Nephron (organoid): ENCODE data around the gene PPP1R2C.

Source experiments
- H3K27ac Mint-ChIP-seq, 3 experiments: 2 replicates each; pipeline ENCODE4 v1.8.0; 2020; ENCODE audit warnings: mixed read lengths in 3 of 3, mild to moderate bottlenecking in 2 of 3, moderate library complexity in 1 of 3
- H3K27me3 Mint-ChIP-seq: 2 replicates; pipeline ENCODE4 v1.8.0; 2021; ENCODE audit warnings: low read depth, mild to moderate bottlenecking, moderate library complexity, mixed read lengths
- H3K36me3 Mint-ChIP-seq: 2 replicates; pipeline ENCODE4 v1.8.0; 2020; ENCODE audit warnings: low read depth, mixed read lengths
- H3K4me1 Mint-ChIP-seq: 2 replicates; pipeline ENCODE4 v1.8.0; 2020; ENCODE audit warnings: mixed read lengths
- H3K4me3 Mint-ChIP-seq, 3 experiments: 2 replicates each; pipeline ENCODE4 v1.8.0; 2020; ENCODE audit warnings: mild to moderate bottlenecking in 3 of 3, mixed read lengths in 3 of 3, moderate library complexity in 2 of 3
- H3K9me3 Mint-ChIP-seq: 2 replicates; pipeline ENCODE4 v1.8.0; 2020; ENCODE audit warnings: mixed read lengths
- CTCF ChIP-seq, 3 experiments: fragments of 200-600 bp; sonication (generic); IDR thresholded peaks; one replicate each; pipeline ENCODE4 v1.5.0; 2021; ENCODE audit warnings: antibody characterized with exemption in 3 of 3; ENCODE audit not compliant: unreplicated experiment in 3 of 3

Gene PPP1R2C

GRCh38 chrX:42732506-42732905 is 45.5 kb downstream of the PPP1R2C start:
- Mint-ChIP-seq H3K4me3 (no peak overlapping the region), H3K27me3 (no peaks in the 10 kb centered on the region), H3K4me1 (no peaks in the 10 kb centered on the region), H3K36me3 (no peaks in the 10 kb centered on the region), H3K9me3 (peaks cover 8% of the 10 kb centered on the region), H3K27ac (no peak overlapping the region)
- TF ChIP-seq CTCF (IDR thresholded peaks at IDR 0.05; ENCODE audit: unreplicated experiment in 3 of 3), result no peak
